ENCODE data around the gene NADK2. TPM values are rescaled to one million over a fixed set of nuclear protein-coding genes. Genes with fewer than 3 reads are reported as not detected.
A peak's percentile ranks its signal among the peaks of the same experiment; 100 is the strongest.

Gene NADK2
- total and polyA plus RNA-seq, 9 of the 15 experiments (the other 6 are each of a cell fraction or from before 2014, with no cell fraction given): 10.6 to 41.0 (median 24.0) TPM

- TF ChIP-seq, protein P1, sequence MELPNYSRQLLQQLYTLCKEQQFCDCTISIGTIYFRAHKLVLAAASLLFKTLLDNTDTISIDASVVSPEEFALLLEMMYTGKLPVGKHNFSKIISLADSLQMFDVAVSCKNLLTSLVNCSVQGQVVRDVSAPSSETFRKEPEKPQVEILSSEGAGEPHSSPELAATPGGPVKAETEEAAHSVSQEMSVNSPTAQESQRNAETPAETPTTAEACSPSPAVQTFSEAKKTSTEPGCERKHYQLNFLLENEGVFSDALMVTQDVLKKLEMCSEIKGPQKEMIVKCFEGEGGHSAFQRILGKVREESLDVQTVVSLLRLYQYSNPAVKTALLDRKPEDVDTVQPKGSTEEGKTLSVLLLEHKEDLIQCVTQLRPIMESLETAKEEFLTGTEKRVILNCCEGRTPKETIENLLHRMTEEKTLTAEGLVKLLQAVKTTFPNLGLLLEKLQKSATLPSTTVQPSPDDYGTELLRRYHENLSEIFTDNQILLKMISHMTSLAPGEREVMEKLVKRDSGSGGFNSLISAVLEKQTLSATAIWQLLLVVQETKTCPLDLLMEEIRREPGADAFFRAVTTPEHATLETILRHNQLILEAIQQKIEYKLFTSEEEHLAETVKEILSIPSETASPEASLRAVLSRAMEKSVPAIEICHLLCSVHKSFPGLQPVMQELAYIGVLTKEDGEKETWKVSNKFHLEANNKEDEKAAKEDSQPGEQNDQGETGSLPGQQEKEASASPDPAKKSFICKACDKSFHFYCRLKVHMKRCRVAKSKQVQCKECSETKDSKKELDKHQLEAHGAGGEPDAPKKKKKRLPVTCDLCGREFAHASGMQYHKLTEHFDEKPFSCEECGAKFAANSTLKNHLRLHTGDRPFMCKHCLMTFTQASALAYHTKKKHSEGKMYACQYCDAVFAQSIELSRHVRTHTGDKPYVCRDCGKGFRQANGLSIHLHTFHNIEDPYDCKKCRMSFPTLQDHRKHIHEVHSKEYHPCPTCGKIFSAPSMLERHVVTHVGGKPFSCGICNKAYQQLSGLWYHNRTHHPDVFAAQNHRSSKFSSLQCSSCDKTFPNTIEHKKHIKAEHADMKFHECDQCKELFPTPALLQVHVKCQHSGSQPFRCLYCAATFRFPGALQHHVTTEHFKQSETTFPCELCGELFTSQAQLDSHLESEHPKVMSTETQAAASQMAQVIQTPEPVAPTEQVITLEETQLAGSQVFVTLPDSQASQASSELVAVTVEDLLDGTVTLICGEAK (IDR thresholded peaks at IDR 0.05): no peak
- TF ChIP-seq, protein P1 (CRISPR knock-in tag; IDR thresholded peaks at IDR 0.05): no peak
- TF ChIP-seq POLR2AphosphoS2 (IDR thresholded peaks at IDR 0.05; ENCODE audit: low read length) (no peak), MYC (IDR thresholded peaks at IDR 0.05; ENCODE audit: low read depth, low read length) (no peak), MYC (CRISPR knock-in tag; IDR thresholded peaks at IDR 0.05; ENCODE audit: borderline replicate concordance, low read depth) (no peak), TEAD4 (IDR thresholded peaks at IDR 0.05; ENCODE audit: low read length) (peak; percentile 92), TEAD4 (CRISPR knock-in tag; IDR thresholded peaks at IDR 0.05; ENCODE audit: borderline replicate concordance) (no peak), MTA3 (IDR thresholded peaks at IDR 0.05; ENCODE audit: borderline replicate concordance) (peak; percentile 47; the same call in 1 of the 2 replicates), ELF2 (CRISPR knock-in tag; IDR thresholded peaks at IDR 0.05) (no peak), KLF13 (tag; IDR thresholded peaks at IDR 0.05; ENCODE audit: borderline replicate concordance, low read depth) (no peak), MLLT1 (IDR thresholded peaks at IDR 0.05) (no peak), CBX3 (IDR thresholded peaks at IDR 0.05; ENCODE audit: borderline replicate concordance in 1 of 2, low read length in 2 of 2) (0 out of 3 replicates have a peak, but pooled peaks of 1 of the 2 experiments have one; percentile 21), NFIC (IDR thresholded peaks at IDR 0.05) (peak; percentile 90), SRSF9 (IDR thresholded peaks at IDR 0.05; ENCODE audit: borderline replicate concordance, low read depth, low read length) (no peak), FOXM1 (IDR thresholded peaks at IDR 0.05; ENCODE audit: low read depth) (peak; percentile 58; the same call in 1 of the 2 replicates), FOXM1 (CRISPR knock-in tag; IDR thresholded peaks at IDR 0.05; ENCODE audit: low read depth) (no peak), CC2D1A (IDR thresholded peaks at IDR 0.05) (peak; percentile 35; the same call in 1 of the 2 replicates), LARP7 (IDR thresholded peaks at IDR 0.05) (no peak), MTA2 (IDR thresholded peaks at IDR 0.05; ENCODE audit: low read depth) (peak; percentile 83)
- TF ChIP-seq, protein P2, sequence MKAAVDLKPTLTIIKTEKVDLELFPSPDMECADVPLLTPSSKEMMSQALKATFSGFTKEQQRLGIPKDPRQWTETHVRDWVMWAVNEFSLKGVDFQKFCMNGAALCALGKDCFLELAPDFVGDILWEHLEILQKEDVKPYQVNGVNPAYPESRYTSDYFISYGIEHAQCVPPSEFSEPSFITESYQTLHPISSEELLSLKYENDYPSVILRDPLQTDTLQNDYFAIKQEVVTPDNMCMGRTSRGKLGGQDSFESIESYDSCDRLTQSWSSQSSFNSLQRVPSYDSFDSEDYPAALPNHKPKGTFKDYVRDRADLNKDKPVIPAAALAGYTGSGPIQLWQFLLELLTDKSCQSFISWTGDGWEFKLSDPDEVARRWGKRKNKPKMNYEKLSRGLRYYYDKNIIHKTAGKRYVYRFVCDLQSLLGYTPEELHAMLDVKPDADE (conservative IDR thresholded peaks at IDR 0.05; ENCODE audit: control insufficient read depth, low read depth, low read length): no peak
Measured at GRCh38 chr5:36237751-36238150, 4.0 kb downstream of the NADK2 start (continued).

All from K562 (cell line).